ENCODE results near the gene ISG20L2. TPM values are rescaled to one million over a fixed set of nuclear protein-coding genes. Genes with fewer than 3 reads are reported as not detected.

The ISG20L2 gene
- polyA plus RNA-seq, 3 donors, result 17.2 to 23.5 (median 18.1) TPM

GRCh38 chr1:156754219-156754618 lies 25.7 kb upstream of the ISG20L2 start:
- Mint-ChIP-seq H3K27ac (peak overlapping the region in 1 of 7 donors; percentile 42), H3K27me3 (ENCODE audit: low read depth in 3 of 3) (peaks cover 0 to 1% (median 0%) of the 10 kb centered on the region in 3 donors), H3K4me3 (no peak overlapping the region), H3K9me3 (peaks cover 0 to 3% (median 0%) of the 10 kb centered on the region in 7 donors), H3K4me1 (peaks cover 47% of the 10 kb centered on the region), H3K36me3 (no peaks in the 10 kb centered on the region)
- no peak overlapping the region for H3K9ac ChIP-seq (ENCODE audit: insufficient read depth, low read length, poor library complexity, severe bottlenecking)
- no peak overlapping the region for H3K4me2 ChIP-seq (replicated peaks; ENCODE audit: extremely low read depth, low read length, poor library complexity, severe bottlenecking)
- no peak overlapping the region for H3K4me3 ChIP-seq (replicated peaks in 1 of 3; ENCODE audit: low read depth in 2 of 3, low read length in 3 of 3)
- peaks cover 28 to 41% of the 10 kb centered on the region in 2 donors for H3K4me1 ChIP-seq (ENCODE audit: control insufficient read depth in 1 of 2, insufficient read depth in 2 of 2, low read length in 2 of 2)
- no peak overlapping the region for H2AFZ ChIP-seq (ENCODE audit: insufficient read depth, low read depth, low read length, poor library complexity, severe bottlenecking)
- no peaks in the 10 kb centered on the region for H3K9me3 ChIP-seq (replicated peaks in 1 of 2; ENCODE audit: control insufficient read depth in 1 of 2, insufficient read depth in 1 of 2, low read length in 2 of 2)
- 57% methylated on average over 3 of the region's 8 CpGs for WGBS (ENCODE audit: insufficient coverage)
- no peak for DNase-seq
- no peak overlapping the region for H3K27ac ChIP-seq (ENCODE audit: low read depth in 1 of 2, low read length in 2 of 2)
- H3K79me2 ChIP-seq (ENCODE audit: insufficient read depth, low read length), result peaks cover 61% of the 10 kb centered on the region
- intact Hi-C loops (cut with micrococcal nuclease), result no loop called here
- TF ChIP-seq CTCF (IDR thresholded peaks at IDR 0.05), result no peak
- peaks cover 4% of the 10 kb centered on the region for H4K20me1 ChIP-seq (ENCODE audit: insufficient read depth, low read length)
- H3K27me3 ChIP-seq (ENCODE audit: control insufficient read depth in 2 of 2, insufficient read depth in 2 of 2, low read length in 2 of 2), result no peaks in the 10 kb centered on the region
- no peaks in the 10 kb centered on the region for H3K36me3 ChIP-seq (replicated peaks in 1 of 2; ENCODE audit: control insufficient read depth in 1 of 2, insufficient read depth in 2 of 2, low read length in 2 of 2)

GRCh38 chr1:156752843-156753482 lies 24.4 kb upstream of the ISG20L2 start:
- H3K36me3 Mint-ChIP-seq, result no peaks in the 10 kb centered on the region
- H3K9me3 ChIP-seq (replicated peaks in 1 of 2; ENCODE audit: control insufficient read depth in 1 of 2, insufficient read depth in 1 of 2, low read length in 2 of 2), result no peaks in the 10 kb centered on the region
- peak overlapping the region in 1 of 2 donors; percentile 88 for H3K27ac ChIP-seq (ENCODE audit: low read depth in 1 of 2, low read length in 2 of 2)
- peaks cover 41 to 54% of the 10 kb centered on the region in 2 donors for H3K4me1 ChIP-seq (ENCODE audit: control insufficient read depth in 1 of 2, insufficient read depth in 2 of 2, low read length in 2 of 2)
- no peak overlapping the region for H3K27ac Mint-ChIP-seq
- H3K9me3 Mint-ChIP-seq, result peaks cover 0 to 3% (median 0%) of the 10 kb centered on the region in 7 donors
- no peaks in the 10 kb centered on the region for H3K27me3 Mint-ChIP-seq (ENCODE audit: low read depth in 3 of 3)
- peaks cover 58% of the 10 kb centered on the region for H3K4me1 Mint-ChIP-seq
- no peak overlapping the region for H2AFZ ChIP-seq (ENCODE audit: insufficient read depth, low read depth, low read length, poor library complexity, severe bottlenecking)
- no peaks in the 10 kb centered on the region for H3K27me3 ChIP-seq (ENCODE audit: control insufficient read depth in 2 of 2, insufficient read depth in 2 of 2, low read length in 2 of 2)
- H3K4me3 ChIP-seq (replicated peaks in 1 of 3; ENCODE audit: low read depth in 2 of 3, low read length in 3 of 3), result peak overlapping the region in 1 of 3 experiments; percentile 84
- no CpG with 5 or more reads among the region's 1 CpG for WGBS (ENCODE audit: insufficient coverage)
- no peaks in the 10 kb centered on the region for H3K36me3 ChIP-seq (replicated peaks in 1 of 2; ENCODE audit: control insufficient read depth in 1 of 2, insufficient read depth in 2 of 2, low read length in 2 of 2)
- peak overlapping the region in 1 of 2 donors; percentile 72 for H3K4me3 Mint-ChIP-seq
- H3K9ac ChIP-seq (ENCODE audit: insufficient read depth, low read length, poor library complexity, severe bottlenecking), result no peak overlapping the region
- H3K79me2 ChIP-seq (ENCODE audit: insufficient read depth, low read length), result peaks cover 73% of the 10 kb centered on the region
- DNase-seq, result no peak
- intact Hi-C loops (cut with micrococcal nuclease), result no loop called here
- H4K20me1 ChIP-seq (ENCODE audit: insufficient read depth, low read length), result peaks cover 14% of the 10 kb centered on the region
- TF ChIP-seq CTCF (IDR thresholded peaks at IDR 0.05), result no peak
- H3K4me2 ChIP-seq (replicated peaks; ENCODE audit: extremely low read depth, low read length, poor library complexity, severe bottlenecking), result peak overlapping the region; percentile 91
